WTC11 (cell line): ENCODE data around the gene SEZ6L. TPM values are rescaled to one million over a fixed set of nuclear protein-coding genes. Genes with fewer than 3 reads are reported as not detected.

Experiments used
- ATAC-seq: fragments of 200-7000 bp; cut with Tn5 transposase; 2 replicates; pipeline ENCODE4 v1.10.0; 2021; ENCODE audit warnings: mild to moderate bottlenecking, moderate library complexity
- CTCF ChIA-PET: fragments of 300-600 bp; sonication (Branson Sonifier 250); formaldehyde crosslinking; loops from one replicate; lab custom pipeline; 2021; ENCODE audit warnings: antibody characterized with exemption; lab: Charles Lee
- POLR2A ChIA-PET: fragments of 350-600 bp; sonication (Branson Sonifier 250); formaldehyde crosslinking; loops from one replicate; lab custom pipeline; 2021; ENCODE audit warnings: antibody characterized with exemption; lab: Charles Lee
- DNase-seq: peaks from one replicate; pipeline ENCODE4 v3.0.0; 2021; ENCODE audit warnings: low spot score
- H3K27ac Mint-ChIP-seq: 2 replicates; pipeline ENCODE4 v1.8.0; 2021; ENCODE audit warnings: mixed read lengths
- H3K27me3 Mint-ChIP-seq: 2 replicates; pipeline ENCODE4 v1.8.0; 2021; ENCODE audit warnings: low read depth, mild to moderate bottlenecking, moderate library complexity, mixed read lengths
- H3K36me3 Mint-ChIP-seq: 2 replicates; pipeline ENCODE4 v1.8.0; 2021; ENCODE audit warnings: mixed read lengths
- H3K4me1 Mint-ChIP-seq: 2 replicates; pipeline ENCODE4 v1.8.0; 2022; ENCODE audit warnings: mixed read lengths
- H3K4me3 Mint-ChIP-seq: 2 replicates; pipeline ENCODE4 v1.8.0; 2021; ENCODE audit warnings: mild to moderate bottlenecking, moderate library complexity, mixed read lengths
- H3K9me3 Mint-ChIP-seq: 2 replicates; pipeline ENCODE4 v1.8.0; 2021; ENCODE audit warnings: mixed read lengths
- ATF1 ChIP-seq: sonication (generic); formaldehyde crosslinking; IDR thresholded peaks from 2 replicates; pipeline ENCODE4 v1.8.1; 2023; ENCODE audit warnings: mild to moderate bottlenecking, moderate library complexity, missing genetic modification reagents
- FOXJ3 ChIP-seq: sonication (generic); formaldehyde crosslinking; IDR thresholded peaks from 2 replicates; pipeline ENCODE4 v1.9.0; 2021; ENCODE audit warnings: missing genetic modification reagents, mild to moderate bottlenecking, borderline replicate concordance
- GABPB1 ChIP-seq: sonication (generic); formaldehyde crosslinking; IDR thresholded peaks from 2 replicates; pipeline ENCODE4 v1.8.1; 2023; ENCODE audit warnings: mild to moderate bottlenecking, missing genetic modification reagents
- GTF2I ChIP-seq: fragments of 250-450 bp; sonication (Bioruptor Pico); conservative IDR thresholded peaks from 2 replicates; pipeline ENCODE4 v1.4.0; 2021; ENCODE audit warnings: mild to moderate bottlenecking
- IRF2 ChIP-seq: sonication (generic); formaldehyde crosslinking; IDR thresholded peaks from 2 replicates; pipeline ENCODE4 v1.8.0; 2022; ENCODE audit warnings: low read depth, missing genetic modification reagents, borderline replicate concordance
- NR2C2 ChIP-seq: sonication (generic); formaldehyde crosslinking; IDR thresholded peaks from 2 replicates; pipeline ENCODE4 v1.8.0; 2022; ENCODE audit warnings: mild to moderate bottlenecking, missing genetic modification reagents
- RORB ChIP-seq: fragments of 250-450 bp; sonication (Bioruptor Pico); IDR thresholded peaks from 2 replicates; pipeline ENCODE4 v1.9.0; 2021; ENCODE audit warnings: mild to moderate bottlenecking
- SMAD3 ChIP-seq: sonication (generic); formaldehyde crosslinking; IDR thresholded peaks from 2 replicates; pipeline ENCODE4 v1.8.0; 2022; ENCODE audit warnings: missing genetic modification reagents, mild to moderate bottlenecking, borderline replicate concordance
- SMAD4 ChIP-seq: sonication (generic); formaldehyde crosslinking; IDR thresholded peaks from 2 replicates; pipeline ENCODE4 v1.8.0; 2022; ENCODE audit warnings: mild to moderate bottlenecking, missing genetic modification reagents
- SOX15 ChIP-seq: fragments of 250-450 bp; sonication (Bioruptor Pico); IDR thresholded peaks from 2 replicates; pipeline ENCODE4 v1.9.0; 2021; ENCODE audit warnings: mild to moderate bottlenecking
- ZNF138 ChIP-seq: sonication (generic); formaldehyde crosslinking; conservative IDR thresholded peaks from 2 replicates; pipeline ENCODE4 v1.8.1; 2022; ENCODE audit warnings: mild to moderate bottlenecking, moderate library complexity, missing genetic modification reagents
- ZNF317 ChIP-seq: sonication (generic); formaldehyde crosslinking; IDR thresholded peaks from 2 replicates; pipeline ENCODE4 v1.8.1; 2023; ENCODE audit warnings: low read depth, mild to moderate bottlenecking, moderate library complexity, missing genetic modification reagents, borderline replicate concordance
- ZNF416 ChIP-seq: fragments of 250-450 bp; sonication (Bioruptor Pico); IDR thresholded peaks from 2 replicates; pipeline ENCODE4 v1.9.0; 2021; ENCODE audit warnings: mild to moderate bottlenecking, inconsistent platforms
- ZNF423 ChIP-seq: fragments of 250-450 bp; sonication (Bioruptor Pico); IDR thresholded peaks from 2 replicates; pipeline ENCODE4 v2.1.2; 2022; ENCODE audit warnings: mild to moderate bottlenecking, moderate library complexity
- total RNA-seq: library from RNA; stranded (reverse); gene quantifications from 3 replicates; pipeline ENCODE4 v1.2.3, GENCODE V29; 2021
- TF ChIP-seq, protein P1 (sequence below): sonication (generic); formaldehyde crosslinking; IDR thresholded peaks from 2 replicates; pipeline ENCODE4 v1.8.0; 2023; ENCODE audit warnings: missing genetic modification reagents
- TF ChIP-seq, protein P2 (sequence below): fragments of 200-600 bp; IDR thresholded peaks from 2 replicates; pipeline ENCODE4 v1.8.0; 2022; ENCODE audit warnings: antibody characterized with exemption
- TF ChIP-seq, protein P3 (sequence below): fragments of 250-450 bp; sonication (Bioruptor Pico); IDR thresholded peaks from 2 replicates; pipeline ENCODE4 v1.8.0; 2021; ENCODE audit warnings: mild to moderate bottlenecking
- TF ChIP-seq, protein P4 (sequence below): sonication (generic); formaldehyde crosslinking; conservative IDR thresholded peaks from 2 replicates; pipeline ENCODE4 v1.8.1; 2023; ENCODE audit warnings: mild to moderate bottlenecking, low read depth, missing genetic modification reagents, moderate library complexity
- TF ChIP-seq, protein P5 (sequence below): sonication (generic); formaldehyde crosslinking; IDR thresholded peaks from 2 replicates; pipeline ENCODE4 v1.8.1; 2023; ENCODE audit warnings: mild to moderate bottlenecking, missing genetic modification reagents, moderate library complexity

SEZ6L gene
- total RNA-seq, 1 experiment from 2014 or later, result 0.57 TPM

DNA sequence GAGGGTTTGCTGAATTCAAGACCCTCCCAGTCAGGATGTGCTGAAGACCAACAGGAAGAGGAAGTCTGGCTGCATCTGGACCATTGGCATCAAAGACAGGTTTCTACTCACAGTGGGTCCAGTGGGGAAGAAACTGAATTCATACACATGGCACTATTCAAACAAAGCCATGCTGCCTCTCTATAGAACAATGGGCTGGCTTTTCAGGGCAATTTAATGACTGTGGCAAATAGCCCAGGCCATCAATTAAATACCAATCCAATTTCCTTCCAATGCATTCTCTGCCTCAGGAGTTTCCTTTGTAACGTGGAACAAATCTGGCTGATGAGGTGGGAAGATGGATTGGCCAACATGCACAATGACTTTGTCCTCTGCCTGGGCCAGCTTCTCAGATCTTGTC, 98.6 kb downstream of the SEZ6L start:
- ATAC-seq, result no peak
- CTCF ChIA-PET, result interaction anchor here (1.3 to 4.0 kb wide), 2 partner anchors 63 to 96 kb away, joined by 4 to 19 read pairs; no protein-coding TSS in a partner anchor
- peaks cover 4% of the 10 kb centered on the region; the same call in 1 of the 2 replicates for H3K27me3 Mint-ChIP-seq
- TF ChIP-seq IRF2 (CRISPR knock-in tag) (no peak), SMAD3 (CRISPR knock-in tag) (no peak), GABPB1 (CRISPR knock-in tag) (no peak), ATF1 (CRISPR knock-in tag) (no peak), GTF2I (CRISPR knock-in tag) (no peak), ZNF138 (CRISPR knock-in tag) (no peak), ZNF423 (CRISPR knock-in tag) (no peak), SOX15 (CRISPR knock-in tag) (no peak), RORB (CRISPR knock-in tag) (no peak), ZNF416 (CRISPR knock-in tag) (no peak), ZNF317 (CRISPR knock-in tag) (no peak), SMAD4 (CRISPR knock-in tag) (no peak), NR2C2 (CRISPR knock-in tag) (no peak), FOXJ3 (CRISPR knock-in tag) (no peak)
- TF ChIP-seq, protein P1, sequence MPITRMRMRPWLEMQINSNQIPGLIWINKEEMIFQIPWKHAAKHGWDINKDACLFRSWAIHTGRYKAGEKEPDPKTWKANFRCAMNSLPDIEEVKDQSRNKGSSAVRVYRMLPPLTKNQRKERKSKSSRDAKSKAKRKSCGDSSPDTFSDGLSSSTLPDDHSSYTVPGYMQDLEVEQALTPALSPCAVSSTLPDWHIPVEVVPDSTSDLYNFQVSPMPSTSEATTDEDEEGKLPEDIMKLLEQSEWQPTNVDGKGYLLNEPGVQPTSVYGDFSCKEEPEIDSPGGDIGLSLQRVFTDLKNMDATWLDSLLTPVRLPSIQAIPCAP, result no peak
- TF ChIP-seq, protein P2, sequence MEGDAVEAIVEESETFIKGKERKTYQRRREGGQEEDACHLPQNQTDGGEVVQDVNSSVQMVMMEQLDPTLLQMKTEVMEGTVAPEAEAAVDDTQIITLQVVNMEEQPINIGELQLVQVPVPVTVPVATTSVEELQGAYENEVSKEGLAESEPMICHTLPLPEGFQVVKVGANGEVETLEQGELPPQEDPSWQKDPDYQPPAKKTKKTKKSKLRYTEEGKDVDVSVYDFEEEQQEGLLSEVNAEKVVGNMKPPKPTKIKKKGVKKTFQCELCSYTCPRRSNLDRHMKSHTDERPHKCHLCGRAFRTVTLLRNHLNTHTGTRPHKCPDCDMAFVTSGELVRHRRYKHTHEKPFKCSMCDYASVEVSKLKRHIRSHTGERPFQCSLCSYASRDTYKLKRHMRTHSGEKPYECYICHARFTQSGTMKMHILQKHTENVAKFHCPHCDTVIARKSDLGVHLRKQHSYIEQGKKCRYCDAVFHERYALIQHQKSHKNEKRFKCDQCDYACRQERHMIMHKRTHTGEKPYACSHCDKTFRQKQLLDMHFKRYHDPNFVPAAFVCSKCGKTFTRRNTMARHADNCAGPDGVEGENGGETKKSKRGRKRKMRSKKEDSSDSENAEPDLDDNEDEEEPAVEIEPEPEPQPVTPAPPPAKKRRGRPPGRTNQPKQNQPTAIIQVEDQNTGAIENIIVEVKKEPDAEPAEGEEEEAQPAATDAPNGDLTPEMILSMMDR, result no peak
- TF ChIP-seq, protein P3, sequence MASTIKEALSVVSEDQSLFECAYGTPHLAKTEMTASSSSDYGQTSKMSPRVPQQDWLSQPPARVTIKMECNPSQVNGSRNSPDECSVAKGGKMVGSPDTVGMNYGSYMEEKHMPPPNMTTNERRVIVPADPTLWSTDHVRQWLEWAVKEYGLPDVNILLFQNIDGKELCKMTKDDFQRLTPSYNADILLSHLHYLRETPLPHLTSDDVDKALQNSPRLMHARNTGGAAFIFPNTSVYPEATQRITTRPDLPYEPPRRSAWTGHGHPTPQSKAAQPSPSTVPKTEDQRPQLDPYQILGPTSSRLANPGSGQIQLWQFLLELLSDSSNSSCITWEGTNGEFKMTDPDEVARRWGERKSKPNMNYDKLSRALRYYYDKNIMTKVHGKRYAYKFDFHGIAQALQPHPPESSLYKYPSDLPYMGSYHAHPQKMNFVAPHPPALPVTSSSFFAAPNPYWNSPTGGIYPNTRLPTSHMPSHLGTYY (CRISPR knock-in tag), result no peak
- TF ChIP-seq, protein P4, sequence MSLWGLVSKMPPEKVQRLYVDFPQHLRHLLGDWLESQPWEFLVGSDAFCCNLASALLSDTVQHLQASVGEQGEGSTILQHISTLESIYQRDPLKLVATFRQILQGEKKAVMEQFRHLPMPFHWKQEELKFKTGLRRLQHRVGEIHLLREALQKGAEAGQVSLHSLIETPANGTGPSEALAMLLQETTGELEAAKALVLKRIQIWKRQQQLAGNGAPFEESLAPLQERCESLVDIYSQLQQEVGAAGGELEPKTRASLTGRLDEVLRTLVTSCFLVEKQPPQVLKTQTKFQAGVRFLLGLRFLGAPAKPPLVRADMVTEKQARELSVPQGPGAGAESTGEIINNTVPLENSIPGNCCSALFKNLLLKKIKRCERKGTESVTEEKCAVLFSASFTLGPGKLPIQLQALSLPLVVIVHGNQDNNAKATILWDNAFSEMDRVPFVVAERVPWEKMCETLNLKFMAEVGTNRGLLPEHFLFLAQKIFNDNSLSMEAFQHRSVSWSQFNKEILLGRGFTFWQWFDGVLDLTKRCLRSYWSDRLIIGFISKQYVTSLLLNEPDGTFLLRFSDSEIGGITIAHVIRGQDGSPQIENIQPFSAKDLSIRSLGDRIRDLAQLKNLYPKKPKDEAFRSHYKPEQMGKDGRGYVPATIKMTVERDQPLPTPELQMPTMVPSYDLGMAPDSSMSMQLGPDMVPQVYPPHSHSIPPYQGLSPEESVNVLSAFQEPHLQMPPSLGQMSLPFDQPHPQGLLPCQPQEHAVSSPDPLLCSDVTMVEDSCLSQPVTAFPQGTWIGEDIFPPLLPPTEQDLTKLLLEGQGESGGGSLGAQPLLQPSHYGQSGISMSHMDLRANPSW, result no peak
- no peaks in the 10 kb centered on the region for H3K9me3 Mint-ChIP-seq
- POLR2A ChIA-PET, result no interaction called here
- no peak overlapping the region for H3K4me3 Mint-ChIP-seq
- no peak overlapping the region for H3K27ac Mint-ChIP-seq
- no peaks in the 10 kb centered on the region for H3K36me3 Mint-ChIP-seq
- H3K4me1 Mint-ChIP-seq, result no peaks in the 10 kb centered on the region
- no peak for DNase-seq

DNA sequence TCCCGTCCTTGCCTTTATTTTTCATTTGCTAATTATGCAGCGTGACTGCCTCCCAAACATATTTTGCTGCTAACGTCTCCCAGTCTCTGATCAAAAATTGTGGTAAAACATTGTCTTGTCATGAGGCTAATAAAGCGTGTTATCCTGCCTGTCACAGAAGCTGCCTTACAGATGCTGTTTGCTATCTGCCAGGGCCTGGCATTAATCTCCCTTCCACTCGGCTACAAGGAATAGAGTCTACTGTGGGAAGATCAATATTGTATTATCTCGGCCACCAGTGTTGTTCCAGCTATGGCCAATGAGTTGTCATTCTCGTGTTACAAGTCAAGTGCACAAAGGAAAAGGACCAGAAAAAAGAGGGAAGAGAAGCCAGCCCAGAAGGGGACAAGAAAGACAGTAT, 100.3 kb downstream of the SEZ6L start:
- H3K27ac Mint-ChIP-seq, result no peak overlapping the region
- no peak for ATAC-seq
- POLR2A ChIA-PET, result no interaction called here

More for the DNA sequence above, 100.3 kb downstream of the SEZ6L start:
- no peaks in the 10 kb centered on the region for H3K36me3 Mint-ChIP-seq
- H3K9me3 Mint-ChIP-seq, result no peaks in the 10 kb centered on the region
- H3K4me3 Mint-ChIP-seq, result no peak overlapping the region
- CTCF ChIA-PET, result interaction anchor here (0.8 to 2.2 kb wide), 2 partner anchors 11 to 97 kb away, joined by 3 to 6 read pairs; no protein-coding TSS in a partner anchor
- TF ChIP-seq, protein P5, sequence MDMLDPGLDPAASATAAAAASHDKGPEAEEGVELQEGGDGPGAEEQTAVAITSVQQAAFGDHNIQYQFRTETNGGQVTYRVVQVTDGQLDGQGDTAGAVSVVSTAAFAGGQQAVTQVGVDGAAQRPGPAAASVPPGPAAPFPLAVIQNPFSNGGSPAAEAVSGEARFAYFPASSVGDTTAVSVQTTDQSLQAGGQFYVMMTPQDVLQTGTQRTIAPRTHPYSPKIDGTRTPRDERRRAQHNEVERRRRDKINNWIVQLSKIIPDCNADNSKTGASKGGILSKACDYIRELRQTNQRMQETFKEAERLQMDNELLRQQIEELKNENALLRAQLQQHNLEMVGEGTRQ (CRISPR knock-in tag), result no peak
- H3K4me1 Mint-ChIP-seq, result no peaks in the 10 kb centered on the region
- no peak for DNase-seq
- peaks cover 4% of the 10 kb centered on the region; the same call in 1 of the 2 replicates for H3K27me3 Mint-ChIP-seq
